NCI-H1105 treated with DMSO at 0.1 percent for 48 hours (cell line): ENCODE results near the gene SMC6.

Experiments
- DNase-seq: peaks from one replicate; lab custom pipeline; 2025; lab: John Stamatoyannopoulos, UW

SMC6 gene

GRCh38 chr2:17649026-17649425, 104.6 kb downstream of the SMC6 start:
- DNase-seq: no peak

- DNase-seq: no peak
These were observed 105.0 kb downstream of the SMC6 start for GRCh38 chr2:17648581-17648980.

GRCh38 chr2:17646838-17647701, 106.5 kb downstream of the SMC6 start:
- DNase-seq: peak; percentile 83

GRCh38 chr2:17646081-17646554, 107.5 kb downstream of the SMC6 start:
- DNase-seq: peak; percentile 46

- no peak for DNase-seq
These were observed 108.5 kb downstream of the SMC6 start for GRCh38 chr2:17644997-17645720.

- no peak for DNase-seq
These were observed 110.5 kb downstream of the SMC6 start for GRCh38 chr2:17643031-17643615.

GRCh38 chr2:17640406-17640805, 113.2 kb downstream of the SMC6 start:
- DNase-seq: no peak

GRCh38 chr2:17638196-17638743, 115.3 kb downstream of the SMC6 start:
- DNase-seq: no peak

- no peak for DNase-seq
These were observed 116.3 kb downstream of the SMC6 start for GRCh38 chr2:17637131-17637906.

- DNase-seq: no peak
These were observed 117.4 kb downstream of the SMC6 start for GRCh38 chr2:17636257-17636656.

- DNase-seq: peak; percentile 4
These were observed 118.6 kb downstream of the SMC6 start for GRCh38 chr2:17634997-17635396.

GRCh38 chr2:17630089-17630488, 123.5 kb downstream of the SMC6 start:
- no peak for DNase-seq

GRCh38 chr2:17628349-17629261, 125.0 kb downstream of the SMC6 start:
- DNase-seq: no peak

GRCh38 chr2:17627434-17627833, 126.2 kb downstream of the SMC6 start:
- DNase-seq: no peak

GRCh38 chr2:17626986-17627385, 126.6 kb downstream of the SMC6 start:
- DNase-seq: no peak

GRCh38 chr2:17625446-17625845, 128.2 kb downstream of the SMC6 start:
- no peak for DNase-seq

- no peak for DNase-seq
These were observed 131.8 kb downstream of the SMC6 start for GRCh38 chr2:17621781-17622180.

- DNase-seq: no peak
These were observed 132.8 kb downstream of the SMC6 start for GRCh38 chr2:17620841-17621240.

- DNase-seq: no peak
These were observed 133.3 kb downstream of the SMC6 start for GRCh38 chr2:17620280-17620679.

GRCh38 chr2:17617955-17618354, 135.7 kb downstream of the SMC6 start:
- DNase-seq: no peak

GRCh38 chr2:17617516-17617915, 136.1 kb downstream of the SMC6 start:
- DNase-seq: no peak
